NCI-H2196 (cell line): ENCODE measurements around the gene TEAD1.
A peak's percentile ranks its signal among the peaks of the same experiment; 100 is the strongest.

Source experiments
- DNase-seq: peaks from one replicate; lab custom pipeline; 2025; ENCODE audit not compliant: unreplicated experiment; lab: John Stamatoyannopoulos, UW

The TEAD1 gene

DNA sequence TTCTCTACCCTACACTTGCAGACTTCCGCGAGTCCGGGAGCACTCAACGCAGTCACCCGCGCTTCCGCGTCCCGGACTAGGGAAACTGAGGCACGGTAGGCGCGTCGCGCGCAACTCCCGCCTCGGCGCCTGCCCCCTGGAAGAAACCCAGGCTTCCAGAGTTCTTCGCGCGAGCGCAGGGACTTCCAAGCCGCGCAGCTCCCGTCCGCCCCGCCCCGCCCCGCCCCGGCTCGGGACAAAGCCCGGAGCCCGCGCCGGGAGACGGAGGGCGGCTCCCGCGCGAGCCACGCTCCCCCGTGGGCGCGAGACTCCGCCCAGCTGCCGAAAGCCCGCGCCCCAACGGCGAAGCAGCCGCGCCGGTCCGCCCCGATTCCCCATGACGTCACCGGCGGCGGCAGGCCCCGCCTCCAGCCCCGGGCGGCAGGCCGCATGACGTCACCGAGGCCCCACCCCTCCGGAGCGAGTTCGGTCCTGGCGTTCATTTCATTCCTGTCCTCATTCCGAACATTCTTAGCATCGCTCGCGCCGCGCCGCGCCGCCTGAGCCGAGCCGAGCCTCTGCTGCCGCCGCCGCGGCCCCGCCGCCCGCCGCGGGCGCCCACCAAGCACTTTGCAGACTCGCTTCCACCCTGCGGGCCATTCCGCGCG is at the start of gene TEAD1:
TEAD1 (plus strand) TSS at position 498 of the 647 bp plus-strand sequence.
- peak; percentile 96 for DNase-seq

DNA sequence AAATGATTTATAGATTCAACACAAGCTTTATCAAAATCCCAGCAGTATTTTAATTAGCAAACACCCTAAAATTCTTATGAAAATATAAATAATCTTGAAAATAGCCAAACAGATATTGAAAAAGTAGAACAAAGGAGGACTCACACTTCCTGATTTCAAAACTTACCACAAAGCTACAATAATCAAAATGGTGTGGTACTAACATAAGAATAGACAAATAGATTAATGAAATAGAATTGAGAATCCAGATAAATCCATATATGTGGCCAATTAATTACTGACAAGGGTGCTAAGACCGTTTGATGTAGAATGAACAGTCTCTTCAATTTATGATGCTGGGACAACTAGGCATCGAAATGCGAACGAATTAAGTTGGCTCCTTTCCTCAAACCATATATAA is 49.6 kb upstream of the TEAD1 start:
- no peak for DNase-seq

DNA sequence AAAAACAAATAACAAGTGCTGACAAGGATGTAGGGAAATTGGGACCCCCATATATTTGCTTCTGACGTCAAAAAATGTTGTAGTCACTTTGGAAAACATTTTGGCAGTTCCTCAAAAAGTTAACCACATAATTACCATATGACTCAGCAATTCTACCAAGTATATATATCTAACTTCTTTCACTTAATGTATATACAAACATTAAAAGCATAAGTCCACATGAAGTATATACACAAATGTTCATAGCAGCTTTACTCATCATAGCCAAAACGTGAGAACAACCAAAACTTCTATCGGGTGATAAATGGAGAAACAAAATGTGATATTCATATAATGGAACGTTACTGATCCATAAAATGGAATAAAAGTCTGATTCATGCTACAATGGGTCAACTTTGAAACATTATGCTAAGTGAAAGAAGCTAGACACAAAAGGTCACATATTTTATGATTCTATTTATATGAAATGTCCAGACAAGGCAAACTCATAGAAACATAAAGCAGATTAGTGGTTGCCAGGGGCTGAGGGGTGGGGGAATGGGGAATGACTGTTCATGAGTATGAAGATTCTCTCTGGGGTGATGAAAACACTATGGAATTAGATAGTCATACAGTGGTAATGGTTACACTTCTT is 48.7 kb upstream of the TEAD1 start:
- DNase-seq, result no peak

DNA sequence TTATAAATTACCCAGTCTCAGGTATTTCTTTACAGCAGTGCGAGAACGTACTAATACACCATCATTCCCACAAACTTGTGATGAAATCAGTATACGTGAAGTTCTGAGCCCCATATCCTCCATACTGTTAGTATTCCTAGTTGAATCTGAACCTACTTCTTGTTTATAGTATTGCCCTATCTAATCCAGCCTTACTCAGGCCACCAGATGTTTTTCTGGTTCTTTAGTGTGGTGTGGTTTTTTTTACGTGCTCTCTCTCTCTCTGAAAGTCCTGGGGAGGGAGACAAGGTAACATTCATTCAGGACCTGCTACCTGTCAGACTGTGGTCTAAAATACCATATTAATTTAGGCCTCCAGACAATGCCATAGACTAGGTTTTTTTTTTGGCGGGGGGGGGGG is 47.6 kb upstream of the TEAD1 start:
- DNase-seq, result no peak

DNA sequence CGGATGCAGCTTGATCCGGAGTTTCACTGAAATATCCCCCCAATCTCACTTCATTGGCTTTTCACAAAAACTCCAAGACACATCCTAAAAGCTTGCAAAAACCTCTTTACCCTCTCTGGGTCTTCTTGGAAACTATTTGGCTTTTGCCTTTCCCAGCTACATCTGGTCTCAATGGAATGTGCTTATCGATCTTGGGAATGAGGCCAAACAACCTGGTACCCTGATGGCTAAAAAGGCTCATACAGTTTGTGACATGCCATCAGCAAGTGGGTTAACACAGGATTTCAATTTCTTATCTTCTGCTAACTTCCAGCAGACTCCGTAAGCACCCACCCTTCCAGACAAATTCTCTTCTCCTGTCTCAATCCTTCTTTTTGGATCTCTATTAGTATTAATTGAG is 45.9 kb upstream of the TEAD1 start:
- DNase-seq, result no peak

DNA sequence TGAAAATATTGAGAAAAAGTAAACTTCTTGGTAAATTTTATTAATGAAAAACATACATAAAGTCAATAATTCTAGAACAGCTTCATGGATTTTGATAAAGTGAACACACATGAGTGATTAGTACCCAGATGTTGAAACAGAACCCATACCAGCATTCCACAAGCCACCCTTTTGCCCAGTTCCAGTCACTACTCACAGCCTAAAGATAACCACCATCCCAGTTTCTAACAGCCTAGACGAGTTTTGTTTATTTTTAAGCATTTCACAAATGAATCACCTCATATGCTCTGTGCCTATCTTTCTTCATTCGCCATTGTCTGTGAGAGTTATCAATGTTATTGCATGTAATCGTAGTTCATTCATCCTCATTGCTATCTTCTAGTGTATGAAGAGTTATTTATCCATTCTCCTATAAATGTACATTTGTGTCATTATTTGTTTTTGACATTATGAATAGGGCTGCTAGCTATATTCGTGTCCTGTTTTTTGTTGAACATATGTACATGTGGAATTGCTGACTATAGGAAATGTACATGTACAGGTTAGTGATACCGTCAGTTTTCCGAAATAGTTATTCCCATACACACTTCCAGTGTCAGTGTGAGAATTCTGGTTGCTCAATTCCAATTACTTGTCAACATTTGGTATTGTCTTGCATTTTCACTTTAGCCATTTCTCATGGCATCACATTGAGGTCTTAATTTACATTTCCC is 44.5 kb upstream of the TEAD1 start:
- DNase-seq, result no peak

DNA sequence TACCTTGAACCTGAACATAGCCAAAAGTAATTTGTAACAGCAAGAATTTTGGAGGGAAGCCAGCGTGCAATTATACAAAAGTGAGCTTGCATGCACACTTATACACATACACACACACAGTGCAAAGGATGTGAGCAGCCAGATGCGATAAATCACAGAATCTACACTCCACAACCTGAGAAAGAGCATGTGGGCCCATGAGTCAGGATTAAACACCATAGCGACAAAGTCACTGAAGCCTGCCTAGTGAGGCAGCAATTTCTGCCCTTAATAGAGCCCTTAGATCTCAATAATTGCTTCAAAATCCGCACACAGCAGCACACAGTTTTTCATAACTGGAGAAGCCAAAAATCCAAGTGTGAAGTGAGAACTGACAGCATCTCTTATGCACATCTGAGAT is 42.6 kb upstream of the TEAD1 start:
- DNase-seq, result no peak

DNA sequence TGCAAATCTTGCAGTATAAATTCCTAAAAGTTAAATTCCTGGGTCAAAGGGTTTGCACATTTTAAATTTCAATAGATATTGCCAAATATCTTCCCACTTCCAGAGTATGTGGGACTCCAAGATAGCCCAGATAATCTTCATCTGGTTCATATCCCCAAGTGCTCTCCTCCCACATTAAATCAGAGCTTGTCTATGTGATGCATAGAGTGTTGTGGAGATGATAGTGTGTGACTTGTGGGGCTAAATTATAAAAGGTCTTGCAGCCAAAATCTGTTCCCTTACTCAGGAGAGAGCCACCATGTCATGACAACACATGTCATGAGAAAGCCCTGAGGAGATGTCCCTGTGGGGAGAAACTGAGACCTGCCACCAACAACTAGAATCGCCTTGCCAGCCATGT is 39.9 kb upstream of the TEAD1 start:
- DNase-seq, result no peak

DNA sequence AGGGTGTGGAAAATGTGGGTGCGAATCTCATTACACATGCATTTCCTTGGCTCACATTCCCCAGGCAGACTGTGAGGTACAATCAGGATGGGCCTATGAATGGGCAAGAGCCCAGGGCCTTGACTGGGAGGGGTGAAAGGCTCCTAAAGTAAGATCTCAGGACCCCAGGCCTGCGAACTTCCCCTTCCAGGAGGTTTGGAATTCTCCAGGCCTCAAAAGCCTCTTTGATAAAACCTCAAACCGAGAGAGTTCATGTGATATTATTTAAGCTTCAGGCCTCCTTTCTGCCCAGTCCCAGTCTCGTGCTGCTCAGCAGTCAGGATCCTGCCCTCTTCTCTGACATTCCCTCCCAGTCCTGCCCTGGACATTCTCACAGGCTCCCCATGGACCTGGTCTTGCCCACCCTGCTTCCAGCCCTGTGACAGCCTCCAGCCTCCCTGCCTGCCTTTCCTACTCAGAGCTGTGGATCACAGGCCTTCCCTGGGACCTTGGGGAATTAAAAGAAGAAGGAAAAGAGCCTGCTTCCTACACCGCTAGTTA is 37.3 kb upstream of the TEAD1 start:
- no peak for DNase-seq

DNA sequence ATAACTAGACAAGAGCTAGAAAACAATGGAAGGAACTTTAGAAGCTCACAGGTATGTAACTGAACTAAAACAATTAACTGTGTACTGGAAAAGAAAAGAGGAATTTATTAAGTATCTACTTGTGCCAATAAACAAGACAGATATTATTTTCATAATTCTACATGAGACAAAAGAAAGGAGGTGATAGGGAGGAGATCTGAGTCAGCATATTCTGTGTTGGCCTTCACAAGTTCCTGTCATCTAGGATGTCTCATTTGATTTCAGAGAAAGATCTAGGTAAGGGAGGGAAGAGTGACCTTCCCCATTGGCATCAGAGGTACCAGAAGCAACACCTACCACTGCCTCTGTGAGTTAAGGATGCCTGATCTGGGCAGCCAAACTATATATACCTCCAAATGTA is 34.8 kb upstream of the TEAD1 start:
- no peak for DNase-seq

DNA sequence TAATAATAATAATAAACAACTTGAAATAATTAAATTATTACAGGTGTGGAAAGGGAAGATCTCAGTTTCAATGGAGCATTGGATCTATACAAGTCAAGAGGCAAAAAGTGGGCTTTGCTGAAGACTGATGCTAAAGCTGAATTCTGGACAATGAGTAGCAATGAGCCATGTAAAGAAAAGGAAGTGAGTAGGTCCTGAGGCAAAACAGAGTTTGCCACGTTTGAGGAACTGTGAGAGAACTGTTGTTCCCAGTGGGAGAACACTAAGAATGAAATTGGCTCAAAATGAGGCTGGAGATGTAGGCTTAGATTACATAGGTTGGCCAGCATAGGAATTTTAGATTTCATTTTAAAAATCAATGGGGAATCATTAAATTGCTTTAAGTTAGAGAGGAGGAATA is 33.9 kb upstream of the TEAD1 start:
- DNase-seq, result no peak

DNA sequence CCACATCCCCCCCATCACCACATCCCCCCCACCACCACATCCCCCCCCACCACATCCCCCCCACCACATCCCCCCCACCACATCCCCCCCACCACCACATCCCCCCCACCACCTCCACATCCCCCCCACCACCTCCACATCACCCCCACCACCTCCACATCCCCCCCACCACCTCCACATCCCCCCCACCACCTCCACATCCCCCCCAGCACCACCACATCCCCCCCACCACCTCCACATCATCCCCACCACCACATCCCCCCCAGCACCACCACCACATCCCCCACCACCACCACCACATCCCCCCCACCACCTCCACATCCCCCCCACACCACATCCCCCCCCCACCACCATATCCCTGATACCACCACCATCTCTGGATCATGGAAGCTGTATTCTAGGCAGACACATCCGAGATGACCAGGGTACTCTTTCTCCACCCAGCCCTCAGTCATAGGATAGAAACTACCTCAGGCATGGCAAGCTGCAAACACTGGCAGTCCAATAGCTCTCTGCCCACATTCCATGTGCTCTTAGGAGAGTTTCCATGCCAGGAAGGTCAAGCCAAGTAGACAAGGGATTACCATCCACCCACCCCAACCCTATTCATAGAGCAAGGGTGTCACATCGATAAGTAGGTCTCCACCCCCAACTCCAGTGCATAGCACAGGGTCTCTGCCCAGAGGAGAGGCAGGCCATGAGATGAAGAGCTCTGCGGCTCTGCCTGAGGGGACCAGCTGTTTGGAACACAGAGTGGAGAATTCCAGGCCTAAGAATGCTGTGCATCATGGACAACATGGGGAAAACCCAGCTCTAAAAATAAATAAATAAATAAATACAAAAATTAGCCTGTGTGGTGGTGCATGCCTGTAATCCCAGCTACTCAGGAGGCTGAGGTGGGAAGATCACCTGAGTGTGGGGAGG is 33.0 kb upstream of the TEAD1 start:
- no peak for DNase-seq

DNA sequence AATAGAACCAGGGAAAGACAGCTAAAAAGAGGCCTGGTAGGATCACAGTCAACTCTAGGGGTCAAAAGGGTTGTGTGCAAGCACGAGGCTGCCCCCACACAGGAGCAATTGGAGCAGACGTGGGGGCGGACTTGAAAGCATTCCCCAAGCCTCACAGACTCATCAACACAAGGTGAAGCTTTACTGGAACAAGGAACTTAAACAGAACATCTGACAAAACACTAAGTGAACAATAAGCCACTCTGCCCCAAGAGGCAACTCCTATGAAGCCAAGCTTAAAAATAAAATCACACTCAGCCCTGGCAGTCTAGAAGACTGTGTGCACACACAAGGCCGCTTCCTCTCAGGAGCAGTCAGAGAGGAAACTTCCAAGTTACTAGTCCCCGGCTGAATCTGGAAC is 32.2 kb upstream of the TEAD1 start:
- no peak for DNase-seq

DNA sequence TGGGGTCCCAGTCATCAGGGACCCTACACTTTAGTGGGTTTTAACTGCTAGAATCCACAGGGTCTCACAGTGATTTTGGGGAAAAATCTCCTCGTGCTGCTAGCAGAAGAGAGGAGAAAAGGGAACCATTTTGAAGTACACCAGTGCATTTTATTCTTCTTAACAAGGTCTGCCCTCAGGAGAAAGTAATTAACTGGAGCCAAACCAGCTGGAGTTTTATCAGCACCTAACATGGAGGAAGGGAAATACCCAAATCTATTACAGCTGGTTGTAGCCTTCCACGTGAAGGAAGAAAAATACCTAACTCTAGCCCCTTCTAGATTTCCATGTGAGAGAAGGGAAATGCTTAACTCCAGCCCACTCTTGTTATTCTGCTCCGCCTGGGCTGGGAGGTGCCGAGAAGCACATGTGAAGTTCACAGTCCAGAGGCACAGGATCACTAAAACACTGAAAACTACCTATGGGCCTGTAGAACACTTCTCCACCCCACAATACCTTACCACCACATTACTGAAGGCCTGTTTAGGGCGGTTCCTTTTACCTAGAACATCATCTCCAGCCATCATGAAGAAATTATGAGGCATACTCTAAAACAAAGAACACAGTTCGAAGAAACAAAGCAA is 31.3 kb upstream of the TEAD1 start:
- DNase-seq, result no peak

DNA sequence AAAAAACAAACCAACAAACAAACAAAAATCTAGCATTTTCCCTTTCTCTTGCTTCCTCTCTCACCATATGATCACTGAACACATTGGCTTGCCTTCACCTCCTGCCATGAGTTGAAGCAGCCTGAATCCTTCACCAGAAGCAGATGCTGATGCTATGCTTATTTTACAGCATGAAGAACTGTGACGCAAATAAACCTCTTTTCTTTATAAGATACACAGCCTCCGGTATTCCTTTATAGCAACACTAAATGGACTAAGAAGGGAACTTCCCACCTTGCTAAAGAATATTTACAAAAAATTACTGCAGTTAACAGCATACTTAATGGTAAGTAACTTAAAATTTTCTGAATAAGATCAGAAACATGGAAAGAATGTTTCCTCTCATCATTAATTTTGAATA is 27.7 kb upstream of the TEAD1 start:
- no peak for DNase-seq

DNA sequence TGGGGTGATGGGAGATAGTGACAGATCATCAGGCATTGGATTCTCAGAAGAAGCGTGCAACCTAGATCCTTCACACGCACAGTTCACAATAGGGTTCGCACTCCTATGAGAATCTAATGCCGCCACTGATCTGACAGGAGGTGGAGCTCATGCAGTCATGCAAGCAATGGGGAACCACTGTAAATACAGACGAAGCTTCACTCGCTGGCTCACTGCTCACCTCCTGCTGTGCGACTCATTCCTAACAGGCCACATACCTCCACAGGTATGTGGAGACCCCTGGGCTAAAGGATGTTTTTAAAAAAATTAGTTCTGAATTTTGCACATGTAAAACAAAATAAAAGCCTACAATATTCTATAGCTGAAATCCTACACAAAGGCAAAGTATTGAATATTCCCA is 20.5 kb upstream of the TEAD1 start:
- DNase-seq, result no peak

DNA sequence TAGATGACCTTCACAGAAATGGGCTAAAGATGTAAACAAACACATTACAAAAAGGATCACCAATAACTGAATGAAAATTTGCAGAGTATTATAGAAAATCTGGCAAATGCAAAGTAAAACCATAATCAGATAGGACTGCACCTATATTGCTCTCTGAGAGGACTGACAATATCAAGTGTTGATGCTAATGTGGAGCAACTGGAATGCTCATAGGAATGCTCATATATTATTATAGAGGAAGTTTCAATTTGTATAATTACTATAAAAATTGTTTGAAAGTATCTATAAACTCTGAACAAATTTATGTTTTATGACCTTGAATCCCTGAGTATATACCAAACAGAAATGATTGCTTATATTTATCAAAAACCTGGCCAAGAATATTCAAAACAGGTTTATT is 18.4 kb upstream of the TEAD1 start:
- DNase-seq, result no peak

DNA sequence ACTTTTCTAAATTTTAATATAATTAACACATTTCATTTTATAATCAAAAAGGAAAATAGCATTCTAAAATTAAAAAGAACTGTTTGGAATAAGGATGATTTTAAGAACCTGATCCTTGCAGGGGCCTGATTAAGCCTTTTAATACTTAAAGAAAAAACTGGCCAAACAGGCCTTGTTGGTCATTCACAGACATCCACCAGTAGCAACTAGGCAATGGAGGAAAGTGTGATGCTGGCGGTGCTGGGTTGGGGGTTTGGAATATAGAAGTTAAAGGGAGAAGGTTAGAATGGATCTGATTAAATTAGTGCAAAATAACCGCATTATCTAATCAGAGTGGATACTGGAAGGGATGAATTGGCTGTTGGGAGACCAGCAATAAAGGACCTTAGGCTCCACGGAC is 16.9 kb upstream of the TEAD1 start:
- DNase-seq, result no peak

DNA sequence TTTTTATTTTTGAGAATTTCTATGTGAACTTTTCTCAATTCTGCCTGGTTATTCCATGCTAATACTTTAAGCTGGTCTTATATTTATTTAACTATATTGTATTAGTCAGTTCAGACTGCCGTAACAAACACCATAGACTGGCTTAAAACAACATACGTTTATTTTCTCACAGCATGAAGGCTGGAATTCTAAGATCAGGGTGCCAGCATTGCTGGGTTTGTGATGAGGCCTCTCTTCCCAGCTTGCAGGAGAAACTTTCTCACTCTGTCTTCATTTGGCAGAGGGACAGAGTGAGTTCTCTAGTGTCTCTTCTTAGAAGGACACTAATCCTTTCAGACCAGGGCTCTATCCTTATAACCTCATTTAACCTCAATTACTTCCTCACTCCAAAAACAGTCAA is 16.2 kb upstream of the TEAD1 start:
- no peak for DNase-seq

DNA sequence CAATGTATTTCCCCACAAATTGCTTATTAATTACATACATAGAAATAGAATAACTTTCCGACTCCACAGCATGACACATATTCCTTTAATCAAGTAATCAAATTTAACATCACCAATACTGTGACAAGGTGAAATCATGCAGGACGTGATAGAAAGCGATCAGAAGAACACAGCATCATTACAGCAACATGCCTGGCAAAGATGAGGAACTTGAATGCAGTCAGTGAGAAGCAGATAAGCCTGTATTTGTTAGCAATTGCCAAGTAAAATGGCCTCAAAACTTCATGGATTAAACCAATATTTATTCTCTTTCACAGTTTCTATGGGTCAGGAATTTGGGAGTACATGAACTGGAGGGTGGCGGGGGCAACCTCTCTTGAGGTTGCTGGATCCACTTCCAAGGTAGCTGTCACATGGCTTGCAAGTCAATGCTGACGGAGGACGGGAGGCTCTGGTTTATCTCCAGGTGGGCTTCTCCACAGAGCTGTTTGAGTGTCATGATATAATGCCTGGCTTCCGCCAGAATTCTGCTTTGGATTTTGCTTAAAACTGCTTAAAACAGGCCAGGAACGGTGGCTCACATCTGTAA is 12.0 kb upstream of the TEAD1 start:
- no peak for DNase-seq
